BLaER1 treated with 17β-estradiol and CSF1 and Interleukin-3, amounts not matched to agents 10 nM and 100 nM (cell line): ENCODE results near the gene MPC1.
"Not testable (repeated sequence)": the region's sequence is repeated elsewhere in the genome, so short reads cannot be mapped to it uniquely, and the experiment has no call there.

Experiments used
- H3K27ac ChIP-seq, 11 experiments: shearing (Covaris generic); formaldehyde crosslinking; 2 replicates each; pipeline ENCODE4 v1.8.1; 2022
- H3K27me3 ChIP-seq, 11 experiments: shearing (Covaris generic); formaldehyde crosslinking; 2 replicates each; pipeline ENCODE4 v1.8.1; 2022
- H3K36me3 ChIP-seq, 11 experiments: shearing (Covaris generic); formaldehyde crosslinking; 2 replicates each; pipeline ENCODE4 v1.8.1; 2022
- H3K4me1 ChIP-seq, 10 experiments: shearing (Covaris generic); formaldehyde crosslinking; 2 replicates each; pipeline ENCODE4 v1.8.1; 2022
- H3K4me2 ChIP-seq, 11 experiments: shearing (Covaris generic); formaldehyde crosslinking; 2 replicates each; pipeline ENCODE4 v1.8.1; 2022
- H3K4me3 ChIP-seq, 10 experiments: shearing (Covaris generic); formaldehyde crosslinking; 2 replicates each; pipeline ENCODE4 v1.8.1; 2022
- H3K9ac ChIP-seq, 11 experiments: shearing (Covaris generic); formaldehyde crosslinking; 2 replicates each; pipeline ENCODE4 v1.8.1; 2022
- H3K9me3 ChIP-seq, 11 experiments: shearing (Covaris generic); formaldehyde crosslinking; replicated peaks in 1 of 11; 2 replicates each; pipeline ENCODE4 v1.8.1; 2022
- H4K20me1 ChIP-seq, 11 experiments: shearing (Covaris generic); formaldehyde crosslinking; 2 replicates each; pipeline ENCODE4 v1.8.1; 2022
- Cebpa-rat ChIP-seq, 11 experiments: shearing (Covaris generic); IDR thresholded peaks; 2 replicates each; pipeline ENCODE4 v1.8.1; 2022

MPC1 gene

GRCh38 chr6:166388290-166389004 is 5.7 kb upstream of the MPC1 start:
- H3K27ac ChIP-seq = no peak overlapping the region
- no peak overlapping the region for H3K9ac ChIP-seq
- H4K20me1 ChIP-seq = no peaks in the 10 kb centered on the region
- TF ChIP-seq Cebpa-rat (IDR thresholded peaks at IDR 0.05) = no peak
- H3K4me3 ChIP-seq = no peak overlapping the region
- no peaks in the 10 kb centered on the region for H3K27me3 ChIP-seq
- no peak overlapping the region for H3K4me2 ChIP-seq
- no peaks in the 10 kb centered on the region for H3K36me3 ChIP-seq
- peaks cover 6 to 15% (median 10%) of the 10 kb centered on the region in 10 experiments for H3K4me1 ChIP-seq
- H3K9me3 ChIP-seq = no peaks in the 10 kb centered on the region

GRCh38 chr6:166387642-166388289 is 5.0 kb upstream of the MPC1 start:
- Histone ChIP-seq H3K9ac (no peak overlapping the region), H3K27me3 (no peaks in the 10 kb centered on the region), H3K27ac (no peak overlapping the region), H3K4me3 (no peak overlapping the region), H3K4me2 (no peak overlapping the region), H4K20me1 (no peaks in the 10 kb centered on the region), H3K9me3 (no peaks in the 10 kb centered on the region), H3K36me3 (no peaks in the 10 kb centered on the region), H3K4me1 (peaks cover 6 to 15% (median 10%) of the 10 kb centered on the region in 10 experiments)
- TF ChIP-seq Cebpa-rat (IDR thresholded peaks at IDR 0.05) = no peak

DNA sequence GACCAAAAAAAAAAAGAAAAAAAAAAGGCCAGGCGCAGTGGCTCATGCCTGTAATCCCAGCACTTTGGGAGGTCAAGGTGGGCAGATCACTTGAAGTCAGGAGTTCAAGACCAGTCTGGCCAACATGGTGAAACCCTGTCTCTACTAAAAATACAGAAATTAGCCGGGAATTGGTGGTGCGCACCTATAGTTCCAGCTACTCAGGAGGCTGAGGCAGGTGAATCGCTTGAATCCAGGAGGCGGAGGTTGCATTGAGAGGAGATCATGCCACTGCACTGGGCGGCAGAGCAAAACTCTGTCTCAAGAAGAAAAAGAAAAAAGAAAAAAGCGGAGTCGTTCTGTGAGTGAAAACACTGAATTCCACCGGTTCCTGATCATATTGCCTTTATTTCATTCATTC is 4.4 kb upstream of the MPC1 start:
- not testable (repeated sequence) for H3K9ac ChIP-seq, H3K4me2 ChIP-seq, H3K27me3 ChIP-seq, H3K9me3 ChIP-seq, H3K27ac ChIP-seq, H3K36me3 ChIP-seq, H3K4me3 ChIP-seq, H4K20me1 ChIP-seq
- H3K4me1 ChIP-seq = peaks cover 7 to 16% (median 10%) of the 10 kb centered on the region in 10 experiments

DNA sequence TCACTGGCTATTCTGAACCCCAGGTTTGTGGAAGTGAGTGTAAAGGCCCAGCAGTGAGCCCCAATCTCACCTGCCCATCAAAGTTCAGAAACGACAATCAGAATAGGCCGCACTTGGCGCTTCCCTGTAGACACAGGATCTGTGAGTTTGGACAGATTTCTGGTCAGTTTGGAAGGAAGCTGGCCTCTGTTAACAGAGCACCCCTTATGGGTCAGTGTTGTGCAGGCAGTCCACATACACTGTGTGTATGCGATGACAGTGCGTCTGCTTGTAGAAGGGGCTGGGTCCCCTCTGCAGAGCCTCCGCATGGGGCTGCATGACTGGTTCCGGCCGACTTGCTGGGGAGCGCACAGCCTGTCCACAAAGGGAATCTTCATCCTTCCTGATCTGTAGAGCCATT is 3.4 kb upstream of the MPC1 start:
- no peak overlapping the region for H3K4me3 ChIP-seq
- peaks cover 0 to 10% (median 0%) of the 10 kb centered on the region in 11 experiments; a peak in 7 of 22 replicates for H4K20me1 ChIP-seq
- H3K4me2 ChIP-seq = no peak overlapping the region
- peaks cover 11 to 25% (median 19%) of the 10 kb centered on the region in 10 experiments for H3K4me1 ChIP-seq
- H3K27ac ChIP-seq = no peak overlapping the region
- peaks cover 0 to 13% (median 6%) of the 10 kb centered on the region in 11 experiments; a peak in 8 of 22 replicates for H3K27me3 ChIP-seq
- TF ChIP-seq Cebpa-rat (IDR thresholded peaks at IDR 0.05) = no peak
- H3K36me3 ChIP-seq = no peaks in the 10 kb centered on the region
- no peak overlapping the region for H3K9ac ChIP-seq
- H3K9me3 ChIP-seq = no peaks in the 10 kb centered on the region

DNA sequence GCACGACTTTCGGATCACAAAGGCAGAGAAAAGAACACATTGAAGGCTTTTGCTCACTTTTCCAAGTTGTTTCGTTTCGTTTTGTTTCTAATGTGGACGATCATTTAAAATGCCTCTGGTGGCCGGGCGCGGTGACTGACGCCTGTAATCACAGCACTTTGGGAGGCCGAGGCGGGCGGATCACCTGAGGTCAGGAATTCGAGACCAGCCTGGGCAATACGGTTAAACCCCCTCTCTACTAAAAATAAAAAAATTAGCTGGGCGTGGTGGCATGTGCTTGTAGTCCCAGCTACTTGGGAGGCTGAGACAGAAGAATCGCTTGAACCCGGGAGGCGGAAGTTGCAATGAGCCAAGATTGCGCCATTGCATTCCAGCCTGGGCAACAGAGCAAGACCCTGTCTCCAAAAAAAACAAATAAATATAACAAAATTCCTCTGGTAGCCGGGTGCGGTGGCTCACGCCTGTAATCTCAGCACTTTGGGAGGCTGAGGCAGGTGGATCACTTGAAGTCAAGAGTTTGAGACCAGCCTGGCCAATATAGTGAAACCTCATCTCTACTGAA is 1.1 kb upstream of the MPC1 start:
- not testable (repeated sequence) for H3K9me3 ChIP-seq, H3K36me3 ChIP-seq
- peak overlapping the region; percentile 74 to 95 (median 84) for H3K4me3 ChIP-seq
- H3K4me2 ChIP-seq = peak overlapping the region; percentile 67 to 89 (median 82)
- peak in 7 of 11 experiments; percentile 11 to 70 (median 54); a peak in 7 of 22 replicates for TF ChIP-seq Cebpa-rat (IDR thresholded peaks at IDR 0.05)
- peaks cover 0 to 14% (median 6%) of the 10 kb centered on the region in 11 experiments; a peak in 8 of 22 replicates for H3K27me3 ChIP-seq
- H3K27ac ChIP-seq = peak overlapping the region; percentile 30 to 95 (median 89); a peak in 21 of 22 replicates
- H3K4me1 ChIP-seq = peaks cover 15 to 32% (median 25%) of the 10 kb centered on the region in 10 experiments
- H4K20me1 ChIP-seq = peaks cover 0 to 31% (median 4%) of the 10 kb centered on the region in 11 experiments; a peak in 7 of 22 replicates
- peak overlapping the region; percentile 82 to 94 (median 89) for H3K9ac ChIP-seq

- H3K4me3 ChIP-seq = peak overlapping the region; percentile 74 to 95 (median 84)
- no peak for TF ChIP-seq Cebpa-rat (IDR thresholded peaks at IDR 0.05)
- peaks cover 15 to 32% (median 25%) of the 10 kb centered on the region in 10 experiments for H3K4me1 ChIP-seq
- peak overlapping the region; percentile 93 to 100 (median 99) for H3K4me2 ChIP-seq
- no peaks in the 10 kb centered on the region for H3K9me3 ChIP-seq
- peaks cover 0 to 14% (median 6%) of the 10 kb centered on the region in 11 experiments; a peak in 8 of 22 replicates for H3K27me3 ChIP-seq
- H3K9ac ChIP-seq = peak overlapping the region; percentile 82 to 94 (median 89)
- H4K20me1 ChIP-seq = peaks cover 0 to 41% (median 5%) of the 10 kb centered on the region in 11 experiments; a peak in 7 of 22 replicates
- H3K36me3 ChIP-seq = no peaks in the 10 kb centered on the region
- H3K27ac ChIP-seq = peak overlapping the region; percentile 37 to 95 (median 89); a peak in 21 of 22 replicates
Measured at GRCh38 chr6:166382500-166382932, 224 bp downstream of the MPC1 start.

- TF ChIP-seq Cebpa-rat (IDR thresholded peaks at IDR 0.05) = no peak
Measured at GRCh38 chr6:166381733-166382499, 824 bp downstream of the MPC1 start.

DNA sequence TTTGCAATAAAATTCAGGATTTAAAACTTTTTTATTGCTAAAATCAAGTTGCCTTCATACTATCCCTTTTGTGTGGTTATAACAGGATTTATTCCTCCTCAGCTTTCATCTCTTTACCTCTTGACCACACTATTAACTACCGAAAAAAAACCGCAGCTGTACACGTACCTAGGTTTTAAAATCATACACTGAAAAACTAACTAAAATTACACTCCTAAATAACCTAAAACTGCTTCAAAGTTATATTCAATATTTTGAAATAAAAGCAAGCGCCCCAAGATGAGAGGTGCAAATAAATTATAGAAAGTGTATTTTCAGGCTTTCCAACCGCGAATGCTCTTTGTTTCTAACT is 1.4 kb downstream of the MPC1 start:
- Histone ChIP-seq H3K4me2 (peak overlapping the region; percentile 93 to 100 (median 99)), H3K9me3 (no peaks in the 10 kb centered on the region), H3K27ac (peak overlapping the region in 9 of 11 experiments; percentile 20 to 95 (median 70); a peak in 7 of 22 replicates), H3K27me3 (peaks cover 0 to 14% (median 6%) of the 10 kb centered on the region in 11 experiments; a peak in 8 of 22 replicates), H3K9ac (peak overlapping the region; percentile 82 to 94 (median 89); a peak in 19 of 22 replicates), H4K20me1 (peaks cover 0 to 41% (median 5%) of the 10 kb centered on the region in 11 experiments; a peak in 8 of 22 replicates), H3K36me3 (no peaks in the 10 kb centered on the region), H3K4me1 (peaks cover 15 to 32% (median 25%) of the 10 kb centered on the region in 10 experiments), H3K4me3 (peak overlapping the region; percentile 74 to 95 (median 84))
- no peak for TF ChIP-seq Cebpa-rat (IDR thresholded peaks at IDR 0.05)

More at GRCh38 chr6:166381733-166382499, 824 bp downstream of the MPC1 start:
- H3K9me3 ChIP-seq = no peaks in the 10 kb centered on the region
- peaks cover 15 to 32% (median 25%) of the 10 kb centered on the region in 10 experiments for H3K4me1 ChIP-seq
- peak overlapping the region; percentile 93 to 100 (median 99) for H3K4me2 ChIP-seq
- no peaks in the 10 kb centered on the region for H3K36me3 ChIP-seq
- peaks cover 0 to 14% (median 6%) of the 10 kb centered on the region in 11 experiments; a peak in 8 of 22 replicates for H3K27me3 ChIP-seq
- H3K27ac ChIP-seq = peak overlapping the region; percentile 14 to 95 (median 86); a peak in 18 of 22 replicates
- H4K20me1 ChIP-seq = peaks cover 0 to 41% (median 5%) of the 10 kb centered on the region in 11 experiments; a peak in 8 of 22 replicates
- H3K4me3 ChIP-seq = peak overlapping the region; percentile 74 to 95 (median 84)
- H3K9ac ChIP-seq = peak overlapping the region; percentile 82 to 94 (median 89)
